Uterus (tissue), 4 donors: ENCODE results near the gene OSER1. TPM values are rescaled to one million over a fixed set of nuclear protein-coding genes. Genes with fewer than 3 reads are reported as not detected.
A peak's percentile ranks its signal among the peaks of the same experiment; 100 is the strongest.

Source experiments
- DNase-seq, 2 donors: peaks; one replicate each; pipeline ENCODE4 v3.0.0-alpha.2; 2019 to 2020
- H3K27ac ChIP-seq, 2 donors: fragments of 200-600 bp; sonication (generic); 1 replicate in 1 of 2; 2 replicates in 1 of 2; pipeline ENCODE4 v1.5.1; 2016 to 2018
- H3K27me3 ChIP-seq, 2 donors: fragments of 200-600 bp; sonication (generic); one replicate each; pipeline ENCODE4 v1.5.1; 2018 to 2019; ENCODE audit warnings: control low read depth in 1 of 2
- H3K36me3 ChIP-seq, 2 donors: fragments of 200-600 bp; sonication (generic); one replicate each; pipeline ENCODE4 v1.5.1; 2019; ENCODE audit warnings: control low read depth in 1 of 2
- H3K4me1 ChIP-seq, 2 donors: fragments of 200-600 bp; sonication (generic); one replicate each; pipeline ENCODE4 v1.5.1; 2018 to 2019; ENCODE audit warnings: control low read depth in 1 of 2
- H3K4me3 ChIP-seq, 2 donors: fragments of 200-600 bp; sonication (generic); 1 replicate in 1 of 2; 2 replicates in 1 of 2; pipeline ENCODE4 v1.5.1; 2018 to 2019; ENCODE audit warnings: mild to moderate bottlenecking in 1 of 2
- H3K9me3 ChIP-seq, 2 donors: fragments of 200-600 bp; sonication (generic); one replicate each; pipeline ENCODE4 v1.5.1; 2019; ENCODE audit warnings: control low read depth in 1 of 2
- POLR2A ChIP-seq, 2 donors: fragments of 450-650 bp; IDR thresholded peaks; one replicate each; pipeline ENCODE4 v1.6.1; 2016; ENCODE audit warnings: antibody characterized with exemption in 2 of 2, mild to moderate bottlenecking in 1 of 2, moderate library complexity in 1 of 2
- intact Hi-C: fragments of 100-400 bp; cut with DNase I; formaldehyde crosslinking; loops from one replicate; pipeline ENCODE4 v1.15.1; 2023; ENCODE audit warnings: low total_unique reads
- total RNA-seq, 4 donors: library from RNA; depleted of rRNA in 3 of 4; stranded (reverse); fragments of >200 nt in 3 of 4; gene quantifications; one replicate each; pipeline versions ENCODE4 v1.1.0 to v1.2.4, GENCODE V29; 2014 to 2023
- TF ChIP-seq, protein P1 (sequence below), 4 experiments: fragments of 200-600 bp in 2 of 4; fragments of 450-650 bp in 2 of 4; sonication (generic) in 2 of 4; IDR thresholded peaks; one replicate each; pipeline ENCODE4 v1.5.1; 2016 to 2019; ENCODE audit warnings: antibody characterized with exemption in 4 of 4, mild to moderate bottlenecking in 2 of 4, moderate library complexity in 1 of 4
- donor health status: DM: yes; HTN: yes; CAD: no.

The OSER1 gene
- total RNA-seq, 4 donors from 2014 or later, result 33.8 to 76.2 (median 46.0) TPM

- H3K27ac ChIP-seq, result peak overlapping the region in 1 of 2 donors; percentile 11
- TF ChIP-seq, protein P1, sequence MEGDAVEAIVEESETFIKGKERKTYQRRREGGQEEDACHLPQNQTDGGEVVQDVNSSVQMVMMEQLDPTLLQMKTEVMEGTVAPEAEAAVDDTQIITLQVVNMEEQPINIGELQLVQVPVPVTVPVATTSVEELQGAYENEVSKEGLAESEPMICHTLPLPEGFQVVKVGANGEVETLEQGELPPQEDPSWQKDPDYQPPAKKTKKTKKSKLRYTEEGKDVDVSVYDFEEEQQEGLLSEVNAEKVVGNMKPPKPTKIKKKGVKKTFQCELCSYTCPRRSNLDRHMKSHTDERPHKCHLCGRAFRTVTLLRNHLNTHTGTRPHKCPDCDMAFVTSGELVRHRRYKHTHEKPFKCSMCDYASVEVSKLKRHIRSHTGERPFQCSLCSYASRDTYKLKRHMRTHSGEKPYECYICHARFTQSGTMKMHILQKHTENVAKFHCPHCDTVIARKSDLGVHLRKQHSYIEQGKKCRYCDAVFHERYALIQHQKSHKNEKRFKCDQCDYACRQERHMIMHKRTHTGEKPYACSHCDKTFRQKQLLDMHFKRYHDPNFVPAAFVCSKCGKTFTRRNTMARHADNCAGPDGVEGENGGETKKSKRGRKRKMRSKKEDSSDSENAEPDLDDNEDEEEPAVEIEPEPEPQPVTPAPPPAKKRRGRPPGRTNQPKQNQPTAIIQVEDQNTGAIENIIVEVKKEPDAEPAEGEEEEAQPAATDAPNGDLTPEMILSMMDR (IDR thresholded peaks at IDR 0.05), result no peak
- no peak for TF ChIP-seq POLR2A (IDR thresholded peaks at IDR 0.05)
- H3K4me1 ChIP-seq, result peaks cover 4 to 5% of the 10 kb centered on the region in 2 donors
- no peaks in the 10 kb centered on the region for H3K27me3 ChIP-seq
- intact Hi-C loops, result no loop called here
- no peaks in the 10 kb centered on the region for H3K36me3 ChIP-seq
- no peaks in the 10 kb centered on the region for H3K9me3 ChIP-seq
- no peak overlapping the region for H3K4me3 ChIP-seq
- no peak for DNase-seq
Observed at GRCh38 chr20:44212792-44213191, 2.2 kb upstream of the OSER1 start.

GRCh38 chr20:44211177-44212039, 837 bp upstream of the OSER1 start:
- peak in 1 of 2 donors; percentile 28 for DNase-seq
- Histone ChIP-seq H3K4me3 (peak overlapping the region; percentile 72 to 95), H3K4me1 (peaks cover 4% of the 10 kb centered on the region in 2 donors), H3K27me3 (no peaks in the 10 kb centered on the region), H3K9me3 (no peaks in the 10 kb centered on the region), H3K36me3 (no peaks in the 10 kb centered on the region), H3K27ac (peak overlapping the region; percentile 92 to 97)
- intact Hi-C loops, result no loop called here
- TF ChIP-seq, protein P1 (IDR thresholded peaks at IDR 0.05), result no peak
- no peak for TF ChIP-seq POLR2A (IDR thresholded peaks at IDR 0.05)

DNA sequence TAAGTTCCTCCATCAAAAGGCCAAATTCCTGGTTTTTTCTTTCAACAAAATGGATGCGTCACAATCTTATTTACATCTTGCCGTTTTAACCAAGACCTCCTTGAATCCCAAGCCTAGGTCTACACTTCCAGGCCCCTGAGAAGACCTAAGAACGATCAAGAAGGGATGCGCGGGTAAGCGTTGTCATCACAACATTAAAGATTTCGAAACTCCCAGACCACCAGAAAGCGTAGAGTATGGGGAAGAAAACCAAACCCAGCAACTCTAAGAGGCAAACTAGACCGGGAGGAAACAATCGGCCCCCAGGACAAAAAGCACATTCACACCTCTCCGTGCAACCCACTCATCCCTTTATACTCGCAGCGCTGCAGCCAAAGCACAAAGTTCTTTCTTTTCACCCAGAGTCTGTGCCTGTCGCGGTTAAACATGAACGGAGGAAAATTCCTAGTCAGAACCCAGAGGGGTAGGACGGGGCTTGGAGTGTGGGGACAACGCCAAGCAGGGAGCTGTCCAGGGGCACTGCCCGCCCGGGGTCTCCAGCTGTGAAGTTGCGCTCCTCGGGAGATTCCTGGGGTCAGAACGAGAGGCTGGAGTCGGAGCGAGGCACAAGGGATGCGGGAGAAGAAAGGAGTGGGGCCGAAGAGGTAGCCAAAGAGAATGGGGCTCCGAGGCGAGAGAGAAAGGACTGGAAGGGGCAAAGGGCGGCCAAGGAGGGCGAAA, 725 bp downstream of the OSER1 start:
- no peaks in the 10 kb centered on the region for H3K9me3 ChIP-seq
- H3K4me3 ChIP-seq, result peak overlapping the region; percentile 88 to 95
- no peaks in the 10 kb centered on the region for H3K27me3 ChIP-seq
- H3K36me3 ChIP-seq, result no peaks in the 10 kb centered on the region
- peak; percentile 26 for DNase-seq
- intact Hi-C loops, result no loop called here
- peaks cover 4% of the 10 kb centered on the region in 2 donors for H3K4me1 ChIP-seq
- TF ChIP-seq, protein P1 (IDR thresholded peaks at IDR 0.05), result no peak
- no peak for TF ChIP-seq POLR2A (IDR thresholded peaks at IDR 0.05)
- peak overlapping the region; percentile 94 to 97 for H3K27ac ChIP-seq

DNA sequence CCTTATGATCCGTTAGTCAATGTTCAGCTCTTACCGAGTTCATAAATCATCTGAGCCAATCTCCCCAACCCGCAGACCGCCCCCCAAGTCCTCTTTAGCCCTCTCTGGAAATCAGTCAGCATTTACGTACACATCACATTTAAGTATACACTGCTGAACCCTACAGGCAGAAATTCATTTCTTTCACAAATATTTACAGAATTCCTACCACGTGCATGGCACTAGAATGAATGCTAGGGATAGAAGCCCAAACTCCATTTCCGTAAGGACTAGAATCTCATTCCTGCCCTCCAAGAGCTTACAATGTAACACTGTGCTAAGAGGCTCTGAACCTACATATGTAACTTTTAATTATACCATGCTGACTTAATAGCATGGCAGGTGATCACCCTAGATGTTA, 1.8 kb downstream of the OSER1 start:
- no peak for DNase-seq
- Histone ChIP-seq H3K27me3 (no peaks in the 10 kb centered on the region), H3K27ac (peak overlapping the region; percentile 7 to 97), H3K4me1 (peaks cover 4 to 7% of the 10 kb centered on the region in 2 donors), H3K4me3 (peak overlapping the region in 1 of 2 donors; percentile 88), H3K9me3 (no peaks in the 10 kb centered on the region), H3K36me3 (no peaks in the 10 kb centered on the region)
- intact Hi-C loops, result no loop called here
- TF ChIP-seq, protein P1 (IDR thresholded peaks at IDR 0.05), result no peak
- no peak for TF ChIP-seq POLR2A (IDR thresholded peaks at IDR 0.05)

- no peak for DNase-seq
- H3K4me3 ChIP-seq, result no peak overlapping the region
- peaks cover 4 to 9% of the 10 kb centered on the region in 2 donors for H3K4me1 ChIP-seq
- intact Hi-C loops, result no loop called here
- H3K9me3 ChIP-seq, result no peaks in the 10 kb centered on the region
- no peaks in the 10 kb centered on the region for H3K27me3 ChIP-seq
- H3K27ac ChIP-seq, result peak overlapping the region in 1 of 2 donors; percentile 97
- no peaks in the 10 kb centered on the region for H3K36me3 ChIP-seq
- TF ChIP-seq, protein P1 (IDR thresholded peaks at IDR 0.05), result no peak
- no peak for TF ChIP-seq POLR2A (IDR thresholded peaks at IDR 0.05)
Observed at GRCh38 chr20:44208165-44208564, 2.4 kb downstream of the OSER1 start.
